ENCODE results near the gene NFIB.

The NFIB gene

GRCh38 chr9:14292181-14292739 lies 21.7 kb downstream of the NFIB start:
- TF ChIP-seq CTCF (IDR thresholded peaks at IDR 0.05) = no peak
- no peak for TF ChIP-seq ZFX (IDR thresholded peaks at IDR 0.05; ENCODE audit: borderline replicate concordance)
- no peak overlapping the region for H3K27ac ChIP-seq

- no peak overlapping the region for H3K27ac ChIP-seq
- TF ChIP-seq ZFX (IDR thresholded peaks at IDR 0.05; ENCODE audit: borderline replicate concordance) (no peak), CTCF (IDR thresholded peaks at IDR 0.05) (no peak)
Measured at GRCh38 chr9:14289916-14290315, 24.0 kb downstream of the NFIB start.

GRCh38 chr9:14288433-14288832 lies 25.5 kb downstream of the NFIB start:
- TF ChIP-seq ZFX (IDR thresholded peaks at IDR 0.05; ENCODE audit: borderline replicate concordance) (no peak), CTCF (IDR thresholded peaks at IDR 0.05) (no peak)
- H3K27ac ChIP-seq = no peak overlapping the region

- no peak overlapping the region for H3K27ac ChIP-seq
- TF ChIP-seq ZFX (IDR thresholded peaks at IDR 0.05; ENCODE audit: borderline replicate concordance) = no peak
- no peak for TF ChIP-seq CTCF (IDR thresholded peaks at IDR 0.05)
Measured at GRCh38 chr9:14286121-14286520, 27.8 kb downstream of the NFIB start.

GRCh38 chr9:14283276-14283675 lies 30.7 kb downstream of the NFIB start:
- TF ChIP-seq CTCF (IDR thresholded peaks at IDR 0.05) = no peak
- TF ChIP-seq ZFX (IDR thresholded peaks at IDR 0.05; ENCODE audit: borderline replicate concordance) = no peak
- no peak overlapping the region for H3K27ac ChIP-seq

- no peak for TF ChIP-seq CTCF (IDR thresholded peaks at IDR 0.05)
- TF ChIP-seq ZFX (IDR thresholded peaks at IDR 0.05; ENCODE audit: borderline replicate concordance) = no peak
- no peak overlapping the region for H3K27ac ChIP-seq
Measured at GRCh38 chr9:14281876-14282275, 32.1 kb downstream of the NFIB start.

GRCh38 chr9:14281136-14281795 lies 32.7 kb downstream of the NFIB start:
- H3K27ac ChIP-seq = no peak overlapping the region
- TF ChIP-seq CTCF (IDR thresholded peaks at IDR 0.05) = no peak
- no peak for TF ChIP-seq ZFX (IDR thresholded peaks at IDR 0.05; ENCODE audit: borderline replicate concordance)

Measured in 22Rv1 (cell line).